Effector CD8-positive, alpha-beta T cell (primary cell): ENCODE data around the gene TMEM165.

Source experiments
- DNase-seq: peaks from one replicate; lab custom pipeline; 2025; lab: John Stamatoyannopoulos, UW

The TMEM165 gene

DNA sequence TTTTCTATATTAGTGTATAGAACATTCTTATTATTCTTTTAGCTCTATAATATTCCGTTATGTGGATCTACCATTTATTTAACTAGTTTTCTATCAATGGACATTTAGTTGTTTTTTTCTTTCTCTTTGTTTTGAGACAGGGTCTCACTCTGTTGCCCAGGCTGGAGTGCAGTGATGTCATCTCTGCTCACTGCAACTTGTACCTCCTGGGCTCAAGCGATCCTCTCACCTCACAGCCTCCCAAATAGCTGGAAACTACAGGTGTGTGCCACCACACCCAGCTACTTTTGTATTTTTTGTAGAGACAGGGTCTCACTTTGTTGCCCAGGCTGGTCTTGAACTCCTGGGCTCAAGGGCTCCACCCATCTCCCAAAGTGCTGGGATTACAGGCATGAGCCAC is 10.8 kb downstream of the TMEM165 start:
- DNase-seq = no peak

DNA sequence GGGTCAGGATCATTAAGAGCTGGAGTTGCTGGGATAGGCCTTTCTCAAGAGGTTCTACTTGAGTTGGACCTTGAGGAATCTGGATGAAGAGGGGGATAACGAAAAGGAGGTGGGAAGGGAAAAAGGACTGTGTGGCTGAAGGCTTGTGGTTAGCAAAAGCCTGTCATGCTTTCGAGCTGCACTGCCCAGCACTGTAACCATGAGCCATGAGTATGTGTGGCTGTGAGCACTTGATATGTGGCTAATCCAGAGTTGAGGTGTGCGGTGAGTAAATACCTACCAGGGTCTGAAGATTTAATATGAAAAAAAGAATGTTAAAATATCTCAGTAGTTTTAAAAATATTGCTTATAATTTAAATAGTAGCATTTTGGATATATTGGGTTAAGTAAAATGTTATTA is 11.4 kb downstream of the TMEM165 start:
- no peak for DNase-seq

DNA sequence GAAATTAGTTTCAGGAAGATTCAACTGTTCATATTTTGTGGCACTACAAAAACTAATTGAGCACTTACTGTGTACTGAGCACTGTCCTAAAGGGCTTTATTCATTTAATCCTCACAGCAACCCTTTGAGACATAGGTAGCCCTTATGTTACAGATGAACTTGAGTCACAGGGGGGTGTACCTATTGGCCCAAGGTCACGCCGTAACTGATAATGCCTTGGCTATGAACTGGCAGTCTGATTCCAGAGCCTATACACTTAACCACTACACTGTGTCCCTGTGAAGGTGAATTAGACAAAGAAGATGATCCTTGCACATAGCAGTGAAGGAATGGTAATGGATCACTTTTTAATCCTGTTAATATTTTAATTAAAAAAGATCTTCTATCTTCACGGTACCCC is 12.0 kb downstream of the TMEM165 start:
- DNase-seq = no peak

GRCh38 chr4:55409468-55410171 is 13.9 kb downstream of the TMEM165 start:
- DNase-seq = no peak

GRCh38 chr4:55410431-55410830 is 14.7 kb downstream of the TMEM165 start:
- no peak for DNase-seq

DNA sequence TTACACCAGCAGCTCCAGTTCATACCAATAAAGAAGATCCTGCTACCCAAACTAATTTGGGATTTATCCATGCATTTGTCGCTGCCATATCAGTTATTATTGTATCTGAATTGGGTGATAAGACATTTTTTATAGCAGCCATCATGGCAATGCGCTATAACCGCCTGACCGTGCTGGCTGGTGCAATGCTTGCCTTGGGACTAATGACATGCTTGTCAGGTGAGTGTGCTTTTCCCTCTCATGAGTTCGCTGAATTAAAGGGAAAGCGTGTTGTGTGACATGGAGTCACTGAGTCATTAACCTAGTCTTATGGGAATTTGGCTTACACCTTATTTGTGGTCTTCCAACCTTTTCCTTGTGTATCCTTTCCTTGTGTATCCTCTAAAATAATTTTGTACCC is 15.9 kb downstream of the TMEM165 start:
- DNase-seq = no peak

- no peak for DNase-seq
Observed at GRCh38 chr4:55416176-55416575, 20.4 kb downstream of the TMEM165 start.

DNA sequence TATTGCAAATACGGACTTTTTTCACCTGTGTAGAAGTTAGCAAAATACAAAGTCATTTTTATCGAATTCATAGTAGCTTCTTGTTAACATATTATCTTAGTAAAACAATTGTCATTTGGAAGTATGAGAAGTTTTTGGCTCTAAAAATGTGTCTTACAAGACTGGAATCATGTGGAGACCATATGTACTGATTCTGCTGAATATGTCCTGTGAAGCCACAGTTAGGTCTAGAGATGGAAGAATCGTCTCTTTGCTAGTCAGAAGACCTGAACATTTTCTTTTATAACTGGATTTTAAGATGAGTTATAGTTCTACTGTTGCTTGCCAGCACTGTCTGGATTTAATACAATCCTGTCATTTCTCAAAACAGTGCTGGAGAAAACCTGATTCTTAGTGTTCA is 29.0 kb downstream of the TMEM165 start:
- DNase-seq = no peak

DNA sequence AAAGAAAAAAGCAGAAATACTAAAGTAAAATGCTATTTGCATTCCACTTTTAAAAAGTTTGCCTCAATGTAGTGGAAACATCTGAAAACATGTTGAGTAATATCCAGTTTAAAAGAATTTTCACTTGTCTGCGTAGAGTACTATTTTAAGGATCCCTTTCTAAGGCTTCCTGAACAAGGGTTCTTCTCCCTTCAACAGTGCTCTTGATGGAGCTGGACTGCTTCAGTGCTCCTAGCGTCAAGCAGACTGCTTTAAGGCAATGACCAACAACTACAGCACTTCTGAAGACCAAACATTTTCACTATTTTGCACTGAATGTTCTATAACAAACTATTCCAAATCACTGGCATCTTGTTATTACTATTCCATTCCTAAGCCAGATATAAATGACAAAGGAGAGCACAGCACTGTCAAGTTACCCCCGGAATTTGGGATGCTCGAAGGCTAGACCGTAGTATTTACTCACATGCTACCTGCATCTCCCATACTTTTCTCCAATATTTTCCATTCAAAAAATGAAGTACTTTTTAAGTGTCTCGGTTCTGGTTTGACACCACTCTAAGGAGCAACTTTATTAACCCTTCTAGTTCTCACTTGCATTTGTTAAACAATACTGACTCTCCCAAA is 36.1 kb downstream of the TMEM165 start:
- no peak for DNase-seq

DNA sequence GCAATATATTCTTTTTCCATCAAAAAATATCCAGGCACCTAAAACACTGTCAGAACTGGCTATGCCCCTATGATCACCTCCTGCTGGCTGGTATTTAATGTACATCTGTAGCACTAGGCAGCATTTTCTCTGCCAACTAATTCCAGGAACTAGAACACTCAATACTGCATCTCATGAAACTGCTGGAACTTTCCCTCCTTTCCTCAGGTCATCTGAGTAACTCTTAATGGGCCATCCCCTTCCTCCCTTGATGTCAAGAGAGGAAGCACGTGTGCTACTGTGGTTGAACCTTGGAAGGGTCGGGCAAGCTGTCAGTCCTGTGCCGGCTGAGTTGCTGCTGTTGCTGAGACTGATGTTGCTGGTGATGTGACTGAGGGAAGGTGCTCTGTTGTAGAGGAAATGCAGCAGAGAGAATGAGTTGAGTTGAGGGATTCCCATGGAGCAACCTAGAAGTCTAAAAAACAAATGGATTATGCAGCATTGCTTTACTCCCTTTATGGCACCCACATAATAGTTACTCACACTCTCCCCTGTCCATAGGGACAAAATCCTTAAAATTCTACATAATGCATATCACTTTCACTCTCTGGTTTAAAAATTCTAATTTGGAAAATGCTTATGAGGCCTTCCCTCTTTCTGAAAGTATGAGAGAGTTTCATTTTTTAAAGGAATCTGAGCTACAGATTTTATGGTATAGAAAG is 39.5 kb downstream of the TMEM165 start:
- DNase-seq = no peak

GRCh38 chr4:55437356-55437796 is 41.6 kb downstream of the TMEM165 start:
- DNase-seq = no peak

DNA sequence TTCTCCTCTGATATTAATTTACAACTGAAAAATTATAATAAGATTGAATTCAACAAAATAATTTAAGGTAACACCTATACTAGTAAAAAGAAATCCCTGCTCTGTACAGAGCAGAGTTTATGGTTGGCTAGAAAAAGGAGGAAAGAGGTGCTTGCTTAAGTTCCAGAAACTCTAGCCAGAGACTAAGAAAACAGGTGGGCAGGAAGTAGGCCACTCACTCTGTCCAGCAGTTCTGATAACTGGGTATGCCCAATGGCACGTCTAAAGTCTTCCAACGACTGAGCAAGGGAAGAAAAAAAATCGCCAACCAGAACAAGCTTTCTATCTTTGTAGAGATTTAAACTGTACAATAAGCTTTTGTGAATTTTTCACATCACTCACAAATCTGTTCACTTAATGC is 42.1 kb downstream of the TMEM165 start:
- no peak for DNase-seq

- no peak for DNase-seq
Observed at GRCh38 chr4:55438314-55438713, 42.6 kb downstream of the TMEM165 start.

- DNase-seq = no peak
Observed at GRCh38 chr4:55439023-55439422, 43.3 kb downstream of the TMEM165 start.

GRCh38 chr4:55440786-55441185 is 45.0 kb downstream of the TMEM165 start:
- DNase-seq = no peak

- no peak for DNase-seq
Observed at GRCh38 chr4:55442541-55442940, 46.8 kb downstream of the TMEM165 start.

DNA sequence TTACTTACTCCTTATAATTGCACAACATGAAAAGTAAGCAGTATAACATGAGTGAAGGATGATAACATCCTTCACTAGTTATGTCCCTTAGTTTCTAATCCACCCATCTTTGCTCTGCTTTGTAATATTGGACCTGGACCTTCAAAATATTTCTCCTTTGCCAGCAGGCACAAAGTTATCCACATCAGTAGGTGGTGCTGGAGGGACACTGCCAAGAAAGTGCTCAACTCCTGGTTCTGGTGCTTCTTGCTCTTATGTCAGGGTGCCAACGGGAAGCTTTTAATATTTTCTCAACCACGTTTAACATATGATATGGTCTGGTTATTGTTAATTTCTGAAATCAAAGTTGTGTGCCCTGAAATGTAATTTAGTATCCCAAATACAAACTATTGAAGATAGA is 49.1 kb downstream of the TMEM165 start:
- DNase-seq = no peak

- DNase-seq = no peak
Observed at GRCh38 chr4:55445921-55446577, 50.3 kb downstream of the TMEM165 start.

DNA sequence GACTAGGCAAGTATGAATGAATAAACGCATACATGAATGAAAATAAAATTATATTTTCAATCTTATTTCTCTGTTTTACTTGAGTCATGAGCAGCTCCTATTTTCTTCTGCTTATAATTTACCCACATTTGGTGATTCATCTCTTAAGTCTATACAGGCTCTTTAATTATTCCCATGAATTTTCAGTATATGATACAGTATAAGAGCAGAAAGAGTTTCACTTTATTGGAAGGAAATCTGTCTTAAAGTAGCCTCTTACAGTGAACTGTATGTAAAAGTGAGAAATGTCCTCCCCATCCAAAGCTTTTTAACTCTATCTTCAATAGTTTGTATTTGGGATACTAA is 50.8 kb downstream of the TMEM165 start:
- no peak for DNase-seq

GRCh38 chr4:55447108-55447708 is 51.5 kb downstream of the TMEM165 start:
- no peak for DNase-seq

DNA sequence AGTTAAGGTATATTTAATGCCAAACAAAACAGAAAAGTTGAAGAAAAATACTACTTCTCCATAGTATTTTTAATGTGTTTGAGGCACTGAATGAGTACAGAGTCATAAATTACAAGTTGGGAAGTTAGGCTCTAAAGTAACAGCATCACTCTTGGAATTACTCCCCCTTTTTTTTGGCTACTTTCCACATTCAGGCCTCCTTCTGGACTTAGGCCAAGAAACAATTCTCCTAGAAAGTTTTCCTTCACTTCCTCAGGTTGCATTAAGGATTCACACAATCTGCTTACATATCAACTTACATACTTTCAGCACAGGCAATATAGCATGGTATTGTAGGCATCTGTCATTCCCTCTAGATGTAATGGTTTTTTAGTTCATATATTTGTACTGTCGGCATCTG is 52.1 kb downstream of the TMEM165 start:
- DNase-seq = no peak

DNA sequence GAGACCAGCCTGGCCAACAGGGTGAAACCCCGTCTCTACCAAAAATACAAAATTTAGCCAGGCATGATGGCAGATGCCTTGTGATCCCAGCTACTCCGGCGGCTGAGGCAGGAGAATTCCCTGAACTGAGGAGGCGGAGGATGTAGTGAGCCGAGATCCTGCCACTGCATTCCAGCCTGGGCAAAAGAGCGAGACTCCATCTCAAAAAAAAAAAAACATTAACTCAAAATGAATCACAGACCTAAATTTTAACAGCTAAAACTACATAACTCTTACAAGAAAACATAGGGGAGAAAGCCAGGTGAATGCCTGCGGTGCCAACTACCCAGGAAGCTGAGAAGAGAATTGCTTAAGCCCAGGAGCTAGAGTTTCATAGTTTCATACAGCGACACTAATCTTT is 54.8 kb downstream of the TMEM165 start:
- DNase-seq = no peak
